ENCODE results near the gene RECK.
A peak's percentile ranks its signal among the peaks of the same experiment; 100 is the strongest.
"Not testable (repeated sequence)": the region's sequence is repeated elsewhere in the genome, so short reads cannot be mapped to it uniquely, and the experiment has no call there.

Gene RECK

DNA sequence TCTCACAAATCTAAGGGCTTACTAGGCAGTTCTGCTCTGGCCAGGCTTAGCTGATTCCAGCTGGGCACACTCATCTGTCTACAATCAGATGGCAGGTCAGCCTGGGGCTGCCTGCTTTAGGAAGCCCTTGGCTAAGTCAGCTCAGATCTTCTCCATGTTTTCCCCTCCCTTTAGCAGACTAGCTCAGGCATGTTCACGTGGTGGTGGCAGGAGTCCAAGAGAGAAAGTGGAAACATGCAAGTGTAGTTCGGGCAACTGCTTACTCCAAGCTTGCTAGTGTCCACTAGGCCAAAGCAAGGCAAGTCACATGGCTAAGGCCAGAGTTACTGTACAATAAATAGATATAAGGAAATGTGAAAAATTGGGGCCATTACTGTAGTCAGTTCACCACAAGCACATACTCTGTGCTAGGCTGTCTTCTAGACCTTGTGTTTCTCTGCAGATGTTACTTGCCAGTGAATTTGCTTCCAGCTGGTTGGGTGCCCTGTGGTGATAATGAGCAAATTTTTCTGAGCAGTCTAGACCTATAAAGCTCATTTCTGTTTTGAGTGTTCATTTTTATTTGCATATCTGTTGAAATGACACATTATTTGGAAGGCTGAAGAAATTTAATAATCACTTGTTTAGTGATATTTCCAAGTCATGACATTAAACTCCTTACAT, 38.3 kb downstream of the RECK start:
- no peak for DNase-seq

DNA sequence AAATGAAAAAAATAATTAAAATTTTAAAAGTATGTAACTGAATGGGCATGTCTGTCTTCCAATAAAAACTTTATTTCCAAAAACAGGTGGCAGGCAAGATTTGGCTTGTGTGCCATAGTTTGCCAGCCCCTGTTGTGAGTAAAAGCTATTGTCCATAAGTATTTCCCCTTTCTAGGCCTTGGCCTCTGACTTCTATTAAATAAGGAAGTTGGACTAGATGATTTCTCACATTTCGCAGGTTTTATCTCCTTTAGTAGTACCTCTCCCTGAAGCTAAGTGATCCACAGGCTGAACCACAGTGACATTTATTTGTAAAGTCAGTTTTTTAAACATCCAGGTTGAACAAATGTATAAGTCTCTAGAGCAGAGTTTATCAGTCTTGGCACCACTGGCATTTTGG, 41.3 kb downstream of the RECK start:
- DNase-seq = no peak

DNA sequence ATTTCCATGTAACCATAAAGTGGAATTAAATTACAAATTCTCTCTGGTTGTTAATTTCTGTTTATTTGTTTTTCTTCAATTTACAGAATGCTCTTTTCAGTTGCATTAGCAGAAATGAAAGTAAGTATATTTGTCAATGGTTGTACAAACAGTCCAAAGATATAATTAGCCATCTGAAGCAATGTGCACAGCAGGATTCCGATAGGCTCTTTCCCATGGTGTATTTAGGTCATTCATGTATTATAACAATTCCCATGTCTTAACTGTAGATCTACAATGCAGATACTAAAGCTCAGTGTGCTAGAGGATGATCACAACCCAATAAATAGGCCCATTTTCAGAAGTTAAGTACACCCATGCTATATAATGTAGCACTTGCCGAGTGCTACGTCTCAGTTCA, 43.8 kb downstream of the RECK start:
- no peak for DNase-seq

DNA sequence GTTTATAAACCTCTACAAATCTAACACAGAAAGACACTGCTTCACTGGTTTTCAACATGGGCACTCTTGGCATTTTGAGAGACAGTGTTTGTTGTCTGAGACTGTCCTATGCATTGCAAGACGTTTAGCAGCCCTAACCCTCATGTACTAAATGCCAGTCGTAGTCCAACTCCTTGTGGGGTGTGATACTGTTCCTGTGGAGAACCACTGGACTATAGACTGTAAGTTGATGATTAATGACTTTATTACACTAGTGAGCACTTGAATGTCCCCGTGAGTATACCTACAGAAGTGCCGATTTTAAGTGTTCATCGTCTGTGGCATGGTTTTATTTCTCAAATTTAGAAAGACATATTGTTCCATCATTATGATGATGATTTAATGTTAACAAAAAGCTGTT, 46.2 kb downstream of the RECK start:
- no peak for DNase-seq

DNA sequence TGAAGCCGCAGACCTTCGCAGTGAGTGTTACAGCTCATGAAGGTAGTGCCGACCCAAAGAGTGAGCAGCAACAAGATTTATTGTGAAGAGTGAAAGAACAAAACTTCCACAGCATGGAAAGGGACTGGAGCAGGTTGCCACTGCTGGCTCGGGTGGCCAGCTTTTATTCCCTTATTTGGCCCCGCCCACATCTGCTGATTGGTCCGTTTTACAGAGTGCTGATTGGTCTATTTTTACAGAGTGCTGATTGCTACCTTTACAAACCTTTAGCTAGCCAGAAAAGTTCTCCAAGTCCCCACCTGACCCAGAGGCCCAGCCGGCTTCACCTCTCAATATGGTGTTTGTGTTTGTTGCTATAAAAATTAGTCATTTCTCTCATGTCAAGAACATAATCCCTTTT, 49.7 kb downstream of the RECK start:
- no peak for DNase-seq

DNA sequence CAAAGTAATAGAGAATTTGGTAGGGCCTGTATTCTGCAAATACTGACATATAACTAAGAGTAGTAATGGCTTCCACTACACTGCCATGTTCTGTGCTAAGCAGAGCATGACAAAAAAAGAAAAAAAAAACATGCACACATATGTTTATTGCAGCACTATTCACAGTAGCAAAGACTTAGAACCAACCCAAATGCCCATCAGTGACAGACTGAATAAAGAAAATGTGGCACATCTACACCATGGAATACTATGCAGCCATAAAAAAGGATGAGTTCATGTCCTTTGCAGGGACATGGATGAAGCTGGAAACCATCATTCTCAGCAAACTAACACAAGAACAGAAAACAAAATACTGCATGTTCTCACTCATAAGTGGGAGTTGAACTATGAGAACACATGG, 50.3 kb downstream of the RECK start:
- not testable (repeated sequence) for DNase-seq

DNA sequence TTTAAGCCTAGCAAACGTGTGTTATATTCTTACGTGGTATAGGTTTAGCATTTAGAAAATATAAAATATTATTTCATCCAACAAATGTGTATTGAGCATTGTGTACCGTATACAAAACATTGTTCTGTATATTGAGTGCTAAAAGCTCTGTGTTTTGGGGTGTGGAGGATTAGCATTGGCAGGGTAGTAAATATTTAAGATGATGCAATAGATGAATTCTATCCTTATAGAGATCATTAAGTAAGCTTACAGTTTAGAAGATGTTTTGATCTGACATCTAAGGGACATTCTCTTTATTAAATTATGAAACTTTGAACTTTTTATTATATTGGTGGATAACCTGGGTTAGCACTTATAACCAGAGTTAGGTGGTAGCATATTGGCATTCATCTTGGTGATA, 51.3 kb downstream of the RECK start:
- DNase-seq = no peak

DNA sequence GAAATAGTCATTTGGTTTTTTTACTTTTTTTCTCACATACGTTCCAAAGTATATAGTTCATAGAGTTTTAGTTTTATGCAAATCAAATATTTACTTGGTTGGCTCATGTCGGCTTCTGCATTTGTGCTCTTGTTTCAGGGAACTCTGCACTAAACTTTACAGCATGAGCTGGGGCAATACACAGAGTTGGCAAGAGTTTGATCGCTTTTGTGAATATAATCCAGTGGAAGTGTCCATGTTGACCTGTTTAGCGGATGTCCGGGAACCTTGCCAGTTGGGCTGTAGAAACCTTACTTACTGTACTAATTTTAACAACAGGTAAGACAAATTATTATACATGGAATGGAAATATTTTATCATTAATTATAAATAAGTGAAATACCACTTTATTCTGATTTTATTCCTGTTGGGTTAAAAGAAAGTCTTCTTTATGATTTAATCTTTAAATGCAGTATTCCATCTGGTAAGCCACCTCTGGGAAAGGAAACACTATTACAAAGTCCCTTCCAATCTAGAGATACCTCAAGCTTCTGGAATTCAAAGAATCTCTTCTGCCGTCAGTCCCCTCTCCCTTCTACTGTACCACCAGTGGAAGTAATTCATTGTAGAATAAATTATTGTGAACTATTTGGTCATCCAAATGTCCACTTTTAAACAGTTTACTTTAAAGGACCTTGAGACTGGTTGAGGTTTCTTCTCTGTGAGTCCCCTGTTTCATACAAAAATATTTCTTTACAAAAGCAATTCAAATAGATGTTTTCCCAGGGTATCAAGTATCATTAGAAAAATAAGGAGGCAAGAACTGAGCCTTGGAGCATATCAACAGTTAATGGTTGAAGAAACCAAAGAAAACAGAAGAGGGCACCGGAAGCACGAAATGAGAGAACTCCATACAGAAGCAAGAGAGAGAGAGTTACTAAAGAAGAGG, 54.6 kb downstream of the RECK start:
- DNase-seq = no peak

DNA sequence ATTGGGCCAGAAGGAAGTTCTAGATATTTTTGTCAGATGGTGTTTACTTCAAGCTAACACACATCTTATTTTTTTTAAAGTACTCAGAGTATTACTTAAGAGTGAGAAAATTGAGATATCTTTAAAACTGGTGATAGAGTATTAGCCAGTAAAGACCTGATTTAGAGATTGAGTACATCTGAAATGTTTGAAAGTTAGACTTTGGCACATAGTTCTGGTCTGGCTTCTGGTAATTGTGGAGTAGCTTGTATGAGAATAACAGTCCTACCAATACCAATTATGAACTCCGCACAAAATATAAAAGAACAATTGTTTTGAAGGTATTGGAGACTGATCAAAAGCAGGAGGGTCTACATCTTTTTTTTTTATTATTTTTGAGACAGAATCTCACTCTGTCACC, 55.3 kb downstream of the RECK start:
- DNase-seq = no peak

DNA sequence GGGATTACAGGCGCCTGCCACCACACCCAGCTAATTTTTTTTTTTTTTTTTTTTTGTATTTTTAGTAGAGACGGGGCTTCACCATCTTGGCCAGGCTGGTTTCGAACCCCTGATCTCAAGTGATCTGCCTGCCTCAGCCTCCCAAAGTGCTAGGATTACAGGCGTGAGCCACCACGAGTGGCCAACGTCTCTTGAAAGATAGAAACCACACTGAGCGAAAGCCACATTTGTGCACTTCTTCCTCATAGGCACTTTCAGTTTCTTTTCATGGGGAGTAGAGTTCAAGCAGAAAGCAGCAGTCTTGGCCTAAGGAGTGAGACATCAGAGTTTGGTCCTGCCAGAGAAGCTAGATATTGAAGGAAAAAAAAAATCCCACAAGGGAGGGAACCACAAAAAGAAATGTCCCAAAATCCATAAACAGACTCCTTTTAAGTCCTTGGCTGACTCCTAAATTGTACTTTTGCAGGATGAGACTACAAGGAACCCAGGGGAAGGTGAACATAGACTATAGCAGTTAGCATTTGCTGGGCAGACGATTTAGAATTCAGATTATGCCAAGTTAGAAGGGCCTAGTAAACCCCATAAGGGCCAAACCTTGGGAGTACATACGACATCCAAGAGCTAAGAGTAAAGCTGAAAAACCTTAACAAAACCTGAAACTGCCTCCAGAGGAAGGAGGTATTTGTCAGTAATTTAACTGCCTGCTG, 55.9 kb downstream of the RECK start:
- peak; percentile 45 to 58 for DNase-seq

DNA sequence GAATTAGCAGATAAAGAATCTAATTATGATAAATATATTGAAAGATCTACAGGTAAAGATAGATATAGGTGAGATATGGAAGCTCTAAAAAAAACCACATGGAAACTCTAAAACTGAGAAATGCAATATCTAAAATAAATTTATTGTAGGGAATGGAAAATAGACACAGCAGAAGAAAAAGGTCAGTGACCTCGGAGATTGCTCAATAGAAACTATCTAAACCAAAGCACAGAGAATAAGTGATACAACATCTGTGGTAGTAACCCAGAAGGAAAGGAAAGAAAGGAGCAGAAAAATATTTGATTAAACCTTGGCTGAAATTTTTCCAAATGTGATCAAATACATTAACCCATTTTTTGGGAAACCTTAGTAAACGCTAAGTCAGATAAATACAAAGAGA, 56.7 kb downstream of the RECK start:
- no peak for DNase-seq

DNA sequence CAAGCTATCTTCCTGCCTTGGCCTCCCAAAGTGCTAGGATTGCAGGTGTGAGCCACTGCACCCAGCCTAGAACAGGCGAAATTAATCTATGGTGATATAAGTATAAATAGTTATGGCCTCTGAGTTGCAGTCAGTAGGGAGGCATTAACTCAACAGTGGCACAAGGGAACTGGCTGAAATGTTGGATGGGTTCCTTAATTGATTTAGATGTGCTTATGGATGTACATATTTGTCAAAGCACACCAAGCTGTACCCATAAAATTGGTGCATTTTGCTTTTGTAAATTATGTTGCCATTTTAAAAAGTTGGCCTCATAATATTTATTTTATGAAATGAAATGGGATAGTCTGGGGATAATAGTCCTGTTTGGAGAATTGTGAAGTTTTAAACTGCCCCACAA, 63.0 kb downstream of the RECK start:
- DNase-seq = no peak

DNA sequence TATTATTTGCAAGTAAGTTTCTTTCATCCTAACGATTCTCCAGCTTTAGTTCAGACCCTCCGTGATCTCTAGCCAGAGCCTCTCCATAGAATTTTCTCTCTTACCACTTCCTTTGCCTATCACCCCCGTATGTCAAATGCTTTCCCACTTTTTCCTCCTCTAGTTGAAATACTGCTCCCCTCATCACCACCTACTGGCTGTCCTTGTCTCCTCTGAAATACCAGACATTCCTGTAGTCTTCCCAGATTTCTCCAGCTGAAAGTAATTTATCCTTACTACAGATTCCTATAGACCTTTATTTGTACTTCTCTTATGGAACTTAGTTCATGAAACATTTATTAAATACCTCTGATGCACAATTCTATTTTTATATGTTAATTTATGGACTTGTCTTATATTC, 63.8 kb downstream of the RECK start:
- no peak for DNase-seq

DNA sequence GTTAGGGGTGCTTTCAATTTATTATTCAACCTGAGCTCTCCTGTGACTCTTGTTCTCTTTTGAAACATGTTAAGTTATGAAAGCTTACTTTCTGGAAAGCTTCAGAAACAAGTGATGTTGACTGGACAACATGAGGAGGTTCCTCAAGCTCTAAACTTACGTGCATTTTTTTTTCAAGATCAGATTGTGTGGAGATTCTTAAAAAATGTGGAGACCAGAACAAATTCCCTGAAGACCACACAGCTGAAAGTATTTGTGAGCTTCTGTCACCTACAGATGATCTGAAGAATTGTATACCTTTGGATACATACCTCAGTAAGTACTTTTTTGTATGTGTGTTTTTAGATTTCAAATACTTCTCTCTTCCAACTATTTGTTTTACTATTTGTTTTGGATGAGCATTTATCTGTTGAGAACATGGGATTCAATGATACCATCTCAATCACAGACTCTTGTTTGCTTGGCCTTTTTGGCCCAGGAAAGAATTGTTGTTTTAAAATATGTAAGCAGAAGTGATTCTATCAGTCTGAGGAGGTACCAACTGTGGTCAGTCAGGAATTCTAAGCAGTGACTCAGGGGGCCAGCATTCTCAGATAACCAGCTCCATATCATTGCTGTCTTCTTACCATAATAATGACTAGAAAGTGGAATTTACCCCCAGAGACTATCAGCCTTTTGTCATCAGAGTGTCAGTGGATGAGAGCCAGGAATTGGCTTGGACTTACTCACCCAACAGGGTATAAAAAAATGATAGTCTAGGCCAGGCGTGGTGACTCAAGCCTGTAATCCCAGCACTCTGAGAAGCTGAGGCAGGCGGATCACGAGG, 65.4 kb downstream of the RECK start:
- no peak for DNase-seq

DNA sequence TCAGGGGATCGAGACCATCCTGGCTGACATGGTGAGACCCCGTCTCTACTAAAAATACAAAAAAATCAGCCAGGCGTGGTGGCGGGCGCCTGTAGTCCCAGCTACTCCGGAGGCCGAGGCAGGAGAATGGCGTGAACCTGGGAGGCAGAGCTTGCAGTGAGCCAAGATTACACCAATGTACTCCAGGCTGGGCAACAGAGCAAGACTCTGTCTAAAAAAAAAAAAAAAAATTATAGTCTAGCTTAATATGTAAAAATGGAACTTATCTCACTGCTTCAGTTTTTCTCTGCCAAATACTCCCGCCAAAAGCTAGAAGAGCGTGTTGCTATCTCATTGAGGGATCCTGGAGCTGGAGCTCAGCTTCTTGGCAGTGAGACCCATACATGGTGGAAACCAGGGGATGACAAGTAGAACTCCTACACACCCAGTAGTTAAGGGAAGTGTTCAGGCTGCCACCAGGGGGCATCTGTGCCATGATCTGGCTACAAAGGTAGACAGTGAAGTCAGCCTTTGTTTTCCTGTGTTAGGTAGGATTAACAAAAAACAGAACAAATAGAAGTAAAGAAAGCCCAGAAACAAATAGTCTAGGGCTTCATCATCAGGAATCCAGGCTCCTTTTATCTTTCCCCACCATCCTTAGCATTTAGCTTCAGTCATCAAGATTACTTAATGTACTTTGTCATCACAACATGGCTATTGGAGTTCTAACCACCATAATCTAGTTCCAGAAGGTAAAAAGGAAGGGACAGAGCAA, 66.2 kb downstream of the RECK start:
- DNase-seq = peak; percentile 87

DNA sequence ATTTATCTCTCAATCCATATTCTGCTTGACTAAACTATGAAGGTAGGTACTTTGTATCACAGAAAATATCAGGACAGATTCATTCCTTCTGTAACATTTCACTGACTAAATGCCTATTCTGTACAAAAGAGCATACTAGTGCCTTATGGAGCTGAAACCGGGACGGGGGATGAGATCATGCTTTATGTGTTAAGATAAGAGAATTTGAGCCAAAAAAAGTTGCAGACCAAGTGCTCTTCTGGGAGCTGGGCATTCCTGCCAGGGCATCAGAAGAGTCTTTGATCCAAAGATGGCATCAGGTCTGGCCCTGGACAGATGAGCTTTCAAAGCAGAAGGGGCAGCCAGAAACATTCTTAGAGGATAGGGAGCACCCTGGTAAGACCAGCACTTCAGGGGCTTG, 72.4 kb downstream of the RECK start:
- no peak for DNase-seq

DNA sequence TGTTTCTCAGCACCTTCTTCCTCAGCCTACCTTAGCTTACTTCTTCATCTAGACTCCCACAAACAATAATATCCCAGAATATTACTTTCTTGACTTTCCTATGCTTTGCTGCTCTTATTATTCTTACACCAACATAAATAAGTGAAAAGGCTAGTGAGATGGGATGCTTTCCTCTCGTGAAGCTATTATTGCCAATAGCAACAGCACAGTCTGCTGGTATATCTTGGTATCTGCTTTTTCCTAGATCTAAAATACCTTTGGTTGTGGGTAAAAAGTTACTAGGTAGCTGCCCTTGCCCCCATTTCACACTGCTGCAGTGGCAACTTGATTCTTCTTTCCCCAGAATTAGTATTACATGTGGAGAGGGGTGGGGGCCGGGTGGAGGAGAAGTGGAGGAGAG, 73.7 kb downstream of the RECK start:
- no peak for DNase-seq

DNA sequence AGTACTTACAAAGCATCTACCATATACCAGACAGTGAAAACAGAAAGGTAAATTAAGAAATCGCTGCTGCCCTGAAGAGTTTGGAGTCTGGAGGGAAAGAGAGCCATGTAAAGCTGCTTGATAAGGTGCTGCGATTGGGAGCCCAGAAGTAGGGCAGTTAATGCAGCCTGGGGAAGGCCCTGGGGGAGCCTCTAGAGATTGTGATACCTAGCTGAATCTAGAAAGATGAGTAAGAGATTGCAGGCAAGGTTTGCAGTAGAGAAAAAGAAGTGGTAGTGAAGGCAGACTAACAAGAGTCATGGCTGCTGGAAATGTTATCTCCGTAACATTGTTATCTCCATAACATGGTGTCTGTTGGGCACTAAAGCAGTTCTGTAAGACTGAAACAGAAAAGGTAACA, 75.8 kb downstream of the RECK start:
- no peak for DNase-seq

DNA sequence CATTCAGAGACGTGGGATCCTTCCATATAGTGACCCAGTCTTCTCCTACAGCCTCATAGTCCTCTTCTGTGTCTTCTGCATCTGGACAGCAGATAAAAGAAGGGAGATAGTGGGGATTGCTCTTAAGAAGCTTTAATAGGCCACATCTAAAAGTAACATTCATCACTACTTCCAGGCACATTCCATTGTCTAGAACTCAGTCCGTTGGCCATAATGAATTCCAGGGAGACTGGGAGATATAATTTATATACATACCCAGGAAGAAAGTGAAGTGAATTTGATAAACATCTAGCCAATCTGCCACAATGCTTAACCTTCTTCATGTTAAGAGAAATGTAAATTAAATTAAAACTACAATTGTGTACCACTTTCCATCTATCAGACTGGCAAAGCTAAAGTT, 77.3 kb downstream of the RECK start:
- DNase-seq = no peak

DNA sequence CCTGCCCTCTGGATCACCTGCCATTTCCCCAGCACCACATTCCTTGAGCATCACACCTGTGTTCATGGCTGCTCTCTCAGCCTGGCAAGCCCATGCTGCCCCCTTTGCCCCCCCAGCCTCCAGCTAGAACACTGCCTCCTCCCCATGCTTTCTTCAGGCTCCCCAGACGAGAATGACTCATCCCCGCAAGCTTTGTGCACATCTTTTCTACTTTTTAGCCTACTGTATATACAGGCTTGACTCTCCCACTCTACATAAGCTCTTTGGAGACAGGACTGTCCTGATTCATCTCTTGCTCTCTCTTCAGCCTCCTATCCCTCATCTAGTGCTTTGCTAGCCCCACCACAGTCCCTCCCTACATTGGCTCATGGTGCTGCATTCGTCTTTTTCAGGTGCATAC, 79.9 kb downstream of the RECK start:
- DNase-seq = no peak

DNA sequence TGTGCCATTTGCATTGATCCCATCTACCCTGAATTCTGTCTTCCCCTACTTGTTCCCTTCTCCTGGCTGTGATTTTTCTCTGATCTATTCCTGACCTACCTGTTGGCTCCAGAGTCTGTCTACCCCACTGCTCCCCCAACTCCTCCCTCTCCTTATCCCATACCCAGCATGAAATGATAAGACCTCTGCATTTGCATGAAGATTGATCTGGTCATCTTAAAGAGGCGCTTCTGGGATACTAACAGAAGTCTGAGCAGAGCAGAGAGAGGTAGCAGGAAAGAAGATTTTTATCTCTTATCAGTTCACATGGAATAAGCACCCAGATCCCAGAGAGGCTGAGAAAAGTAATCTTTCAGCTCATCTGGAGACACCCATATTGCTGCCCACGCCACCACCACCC, 81.5 kb downstream of the RECK start:
- no peak for DNase-seq

DNA sequence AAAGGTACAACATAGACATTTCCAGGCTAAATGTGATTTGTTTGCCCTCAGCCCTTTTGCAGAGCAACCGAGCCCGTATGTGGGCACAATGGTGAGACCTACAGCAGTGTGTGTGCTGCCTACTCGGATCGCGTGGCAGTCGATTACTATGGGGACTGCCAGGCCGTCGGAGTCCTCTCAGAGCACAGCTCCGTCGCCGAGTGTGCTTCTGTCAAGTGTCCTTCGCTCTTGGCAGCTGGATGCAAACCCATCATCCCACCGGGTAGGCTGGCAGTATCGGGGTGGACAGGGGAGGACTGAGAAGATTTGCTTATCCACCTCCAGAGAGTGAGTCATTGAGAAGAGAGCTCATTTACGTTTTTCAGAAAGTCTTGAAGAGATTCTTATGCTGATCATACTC, 82.0 kb downstream of the RECK start:
- DNase-seq = no peak
